Mesothelial cell of epicardium (in vitro differentiated cells): ENCODE data around the gene CASP10. TPM values are rescaled to one million over a fixed set of nuclear protein-coding genes. Genes with fewer than 3 reads are reported as not detected.

Experiments
- DNase-seq, 2 experiments: peaks; one replicate each; pipeline ENCODE4 v3.0.0; 2021; ENCODE audit warnings: low spot score in 2 of 2; ENCODE audit not compliant: unreplicated experiment in 2 of 2
- H3K27ac Mint-ChIP-seq: 2 replicates; pipeline ENCODE4 v1.8.0; 2021; ENCODE audit warnings: mixed read lengths
- H3K27me3 Mint-ChIP-seq: 2 replicates; pipeline ENCODE4 v1.8.0; 2021; ENCODE audit warnings: low read depth, mixed read lengths
- H3K36me3 Mint-ChIP-seq: 2 replicates; pipeline ENCODE4 v1.8.0; 2021; ENCODE audit warnings: mixed read lengths
- H3K4me1 Mint-ChIP-seq: 2 replicates; pipeline ENCODE4 v1.8.0; 2021; ENCODE audit warnings: mixed read lengths
- H3K4me3 Mint-ChIP-seq: 2 replicates; pipeline ENCODE4 v1.8.0; 2021; ENCODE audit warnings: mild to moderate bottlenecking, moderate library complexity, mixed read lengths
- H3K9me3 Mint-ChIP-seq: 2 replicates; pipeline ENCODE4 v1.8.0; 2021; ENCODE audit warnings: mixed read lengths
- CTCF ChIP-seq: fragments of 200-600 bp; sonication (generic); IDR thresholded peaks from one replicate; pipeline ENCODE4 v1.5.0; 2021; ENCODE audit warnings: antibody characterized with exemption; ENCODE audit not compliant: unreplicated experiment
- total RNA-seq: library from RNA; stranded (reverse); gene quantifications from 3 replicates; pipeline ENCODE4 v1.2.1, GENCODE V29; 2021

CASP10 gene
- total RNA-seq, 1 donor from 2014 or later = 3.1 TPM

DNA sequence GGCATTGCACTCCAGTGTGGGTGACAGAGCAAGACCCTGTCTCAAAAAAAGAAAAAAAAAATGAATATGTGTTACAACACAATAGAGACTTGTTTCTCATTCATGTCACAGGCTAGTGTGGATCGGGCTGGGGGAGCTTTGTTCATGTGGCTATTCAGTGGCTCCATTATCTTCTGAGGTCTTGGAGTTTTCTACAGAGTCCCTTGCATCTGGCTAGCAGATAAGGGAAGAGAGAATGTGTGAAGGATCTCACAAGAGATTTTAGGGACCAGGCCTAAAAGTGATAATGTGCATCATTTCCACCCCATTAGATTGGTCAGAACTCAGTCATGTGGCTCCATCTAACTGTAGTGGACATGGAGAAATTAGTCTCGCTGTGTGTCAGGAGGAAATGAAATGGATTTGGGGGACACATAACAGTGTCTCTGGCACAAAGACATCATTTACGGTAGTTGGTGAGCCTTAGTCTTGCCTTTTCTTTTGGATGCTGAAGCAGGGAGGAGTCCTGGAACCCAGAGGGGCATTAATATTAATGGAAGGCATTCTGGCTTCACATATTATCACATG is 32.4 kb upstream of the CASP10 start:
- no peaks in the 10 kb centered on the region for H3K9me3 Mint-ChIP-seq
- H3K27ac Mint-ChIP-seq = peak overlapping the region; percentile 86
- no peak for DNase-seq
- no peak overlapping the region for H3K4me3 Mint-ChIP-seq
- H3K27me3 Mint-ChIP-seq = no peaks in the 10 kb centered on the region
- peaks cover 12% of the 10 kb centered on the region for H3K36me3 Mint-ChIP-seq
- TF ChIP-seq CTCF = no peak
- peaks cover 8% of the 10 kb centered on the region for H3K4me1 Mint-ChIP-seq

- no peaks in the 10 kb centered on the region for H3K9me3 Mint-ChIP-seq
- no peak for DNase-seq
- H3K4me3 Mint-ChIP-seq = no peak overlapping the region
- H3K36me3 Mint-ChIP-seq = peaks cover 11% of the 10 kb centered on the region
- H3K27ac Mint-ChIP-seq = peak overlapping the region; percentile 86
- H3K27me3 Mint-ChIP-seq = no peaks in the 10 kb centered on the region
- no peak for TF ChIP-seq CTCF
- H3K4me1 Mint-ChIP-seq = peaks cover 8% of the 10 kb centered on the region
Observed at GRCh38 chr2:201151127-201151981, 31.6 kb upstream of the CASP10 start.

GRCh38 chr2:201152517-201152916 is 30.4 kb upstream of the CASP10 start:
- Mint-ChIP-seq H3K4me3 (no peak overlapping the region), H3K36me3 (peaks cover 11% of the 10 kb centered on the region), H3K4me1 (peaks cover 8% of the 10 kb centered on the region), H3K27me3 (no peaks in the 10 kb centered on the region), H3K9me3 (no peaks in the 10 kb centered on the region), H3K27ac (no peak overlapping the region)
- DNase-seq = no peak
- no peak for TF ChIP-seq CTCF

DNA sequence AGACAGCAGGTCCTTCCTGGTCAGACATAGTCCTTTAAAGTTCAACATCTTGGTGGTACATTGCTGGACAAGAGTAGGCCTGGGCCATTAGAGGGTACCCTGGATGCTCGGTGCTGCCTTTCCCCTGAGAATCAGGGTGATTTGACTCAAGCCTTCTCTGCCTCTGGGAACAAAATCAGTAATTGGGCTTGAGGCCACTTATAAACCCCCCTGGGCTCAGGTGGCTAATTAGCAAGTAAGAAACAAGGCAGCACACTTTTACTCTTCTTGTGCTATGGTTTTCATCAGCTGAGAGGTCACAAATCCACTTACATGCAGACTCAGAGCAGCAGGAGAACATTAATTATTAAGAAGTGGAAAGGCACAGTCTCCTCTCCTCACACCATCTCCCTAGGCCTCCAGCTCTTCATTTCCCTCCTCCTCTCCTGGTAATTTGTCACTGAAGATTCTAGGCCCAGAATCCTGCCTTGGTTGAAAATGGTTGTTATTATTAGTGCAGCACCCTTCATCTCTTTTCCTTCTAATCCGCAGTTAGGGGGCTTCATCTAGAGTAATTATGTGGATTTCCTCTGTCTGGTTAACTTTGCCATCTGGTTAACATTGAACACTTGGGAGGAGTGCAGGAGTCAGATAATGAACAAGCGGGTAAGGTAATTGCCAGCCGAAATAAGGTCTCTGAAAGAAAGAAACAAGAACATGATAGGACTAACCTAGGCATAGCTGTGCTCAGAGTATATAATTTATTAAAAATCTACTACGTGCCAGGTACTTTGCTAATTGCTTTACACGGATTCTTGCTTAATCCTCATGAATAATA is 29.7 kb upstream of the CASP10 start:
- H3K27ac Mint-ChIP-seq = no peak overlapping the region
- TF ChIP-seq CTCF = no peak
- H3K36me3 Mint-ChIP-seq = peaks cover 11% of the 10 kb centered on the region
- H3K4me1 Mint-ChIP-seq = peaks cover 12% of the 10 kb centered on the region
- DNase-seq = no peak
- H3K4me3 Mint-ChIP-seq = no peak overlapping the region
- H3K9me3 Mint-ChIP-seq = no peaks in the 10 kb centered on the region
- no peaks in the 10 kb centered on the region for H3K27me3 Mint-ChIP-seq

DNA sequence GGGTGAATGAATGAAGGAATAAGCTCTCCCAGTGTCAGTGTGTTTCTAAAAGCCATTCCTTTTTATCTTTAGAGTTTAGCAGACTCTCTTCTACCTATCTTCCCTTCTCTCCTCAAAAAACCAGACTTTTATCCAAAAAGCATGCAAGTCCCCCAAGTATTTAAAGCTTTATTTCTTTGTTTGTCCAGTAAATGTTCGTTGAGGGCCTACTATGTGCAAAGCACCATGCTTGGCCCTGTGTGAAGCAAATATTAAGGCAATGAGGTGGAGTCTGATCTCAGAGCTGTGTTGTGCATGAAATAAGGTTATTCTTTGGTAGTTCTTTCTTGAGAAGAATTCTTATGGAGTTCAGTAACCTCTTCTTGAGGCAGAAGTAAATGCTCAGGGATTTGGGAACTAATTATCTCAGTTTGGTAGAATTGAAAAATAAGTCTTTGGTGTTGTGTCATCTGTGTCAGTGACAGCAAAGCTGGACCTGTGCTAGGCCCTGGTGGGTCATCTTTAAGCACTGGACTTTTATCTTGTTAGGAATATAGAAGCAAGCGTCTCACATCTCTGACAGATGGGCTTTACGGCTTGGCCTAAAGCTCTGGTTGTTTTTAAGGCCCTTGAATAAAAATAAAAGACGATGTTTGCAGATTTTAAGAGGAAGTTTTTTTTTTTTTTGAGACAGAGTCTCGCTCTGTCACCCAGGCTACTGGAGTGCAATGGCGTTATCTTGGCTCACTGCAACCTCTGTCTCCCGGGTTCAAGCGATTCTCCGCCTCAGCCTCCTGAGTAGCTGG is 28.1 kb upstream of the CASP10 start:
- Mint-ChIP-seq H3K36me3 (peaks cover 7% of the 10 kb centered on the region), H3K4me3 (no peak overlapping the region), H3K27me3 (no peaks in the 10 kb centered on the region), H3K9me3 (no peaks in the 10 kb centered on the region), H3K27ac (no peak overlapping the region), H3K4me1 (peaks cover 17% of the 10 kb centered on the region)
- DNase-seq = no peak
- no peak for TF ChIP-seq CTCF
